Measurements from ENCODE around the gene GCLM. TPM values are rescaled to one million over a fixed set of nuclear protein-coding genes. Genes with fewer than 3 reads are reported as not detected.

GCLM gene
- total and polyA plus RNA-seq, 2 of the 4 experiments (the other 2 are of a cell fraction) = 15.5 to 20.1 TPM

- no peaks in the 10 kb centered on the region for H3K36me3 ChIP-seq (ENCODE audit: control insufficient read depth, insufficient read depth, low read length)
- CTCF ChIA-PET = no interaction called here
- H3K9me1 ChIP-seq (ENCODE audit: insufficient read depth, low read length) = no peaks in the 10 kb centered on the region
- no CpG with 5 or more reads among the region's 1 CpG for WGBS, 2 experiments (ENCODE audit: extremely low coverage in 2 of 2, insufficient read length in 1 of 2)
- dilution Hi-C loops (cut with HindIII; ENCODE audit: low sequenced_read_pairs, unreplicated experiment) = no loop called here
- POLR2A ChIA-PET (ENCODE audit: unreplicated experiment) = no interaction called here
- no peak overlapping the region for H3K56ac ChIP-seq (ENCODE audit: extremely low read depth, insufficient read depth, low read length)
- no peak overlapping the region for H2BK120ac ChIP-seq (ENCODE audit: low read depth, low read length)
- no TSS peak for BruUV-seq (replicated peaks)
- peaks cover 6% of the 10 kb centered on the region for H3K27me3 ChIP-seq (ENCODE audit: control insufficient read depth, insufficient read depth, low read length)
- no peak overlapping the region for H2BK5ac ChIP-seq (ENCODE audit: low read depth, low read length, poor library complexity, severe bottlenecking)
- H3K4me1 ChIP-seq (ENCODE audit: control insufficient read depth, insufficient read depth, low read length) = no peaks in the 10 kb centered on the region
- in situ Hi-C loops (cut with MboI; ENCODE audit: low sequenced_read_pairs) = no loop called here
- H4K20me1 ChIP-seq (ENCODE audit: insufficient read depth, low read length) = no peaks in the 10 kb centered on the region
- no peak overlapping the region for H2AK5ac ChIP-seq (ENCODE audit: low read depth, low read length)
- H3K18ac ChIP-seq (ENCODE audit: low read depth, low read length) = no peak overlapping the region
- no peak overlapping the region for H3K27ac ChIP-seq (ENCODE audit: insufficient read depth, low read length)
- intact Hi-C loops (cut with micrococcal nuclease) = no loop called here
- H4K8ac ChIP-seq (ENCODE audit: low read depth in 2 of 2, low read length in 2 of 2) = no peak overlapping the region
- H2BK15ac ChIP-seq (ENCODE audit: low read depth, low read length) = no peak overlapping the region
- DNase-seq (no peak), ATAC-seq (ENCODE audit: low read depth) (no peak)
- TF ChIP-seq CHD1 (IDR thresholded peaks at IDR 0.05; ENCODE audit: low read depth, low read length) = no peak
- no peak for TF ChIP-seq RCOR1 (IDR thresholded peaks at IDR 0.05; ENCODE audit: insufficient replicate concordance, low read length)
- no peak overlapping the region for H4K5ac ChIP-seq (ENCODE audit: low read depth, low read length)
- H2AFZ ChIP-seq (replicated peaks; ENCODE audit: low read length, poor library complexity) = no peak overlapping the region
- no peak overlapping the region for H2BK20ac ChIP-seq (ENCODE audit: low read depth, low read length)
- H4K91ac ChIP-seq (ENCODE audit: insufficient read depth, low read depth, low read length) = no peak overlapping the region
- H3K79me1 ChIP-seq (ENCODE audit: low read depth in 1 of 2, low read length in 2 of 2) = no peaks in the 10 kb centered on the region
- H3K4me2 ChIP-seq (ENCODE audit: low read depth, low read length) = no peak overlapping the region
- no peak overlapping the region for H3K4me3 ChIP-seq (ENCODE audit: insufficient read depth, low read depth, low read length)
- H3K9me3 ChIP-seq (ENCODE audit: control insufficient read depth, insufficient read depth, low read length) = peaks cover 5% of the 10 kb centered on the region; the same call in 1 of the 2 replicates
- H2AK9ac ChIP-seq (replicated peaks; ENCODE audit: low read depth, low read length, poor library complexity) = no peak overlapping the region
- no peak overlapping the region for H3K23ac ChIP-seq (ENCODE audit: low read depth, low read length)
- no peak overlapping the region for H3K4ac ChIP-seq (ENCODE audit: low read depth, low read length)
- no peak overlapping the region for H3K9ac ChIP-seq (ENCODE audit: low read depth, low read length)
- H3K14ac ChIP-seq (replicated peaks; ENCODE audit: low read depth, low read length) = no peak overlapping the region
Measured at GRCh38 chr1:93938461-93939145, 29.4 kb upstream of the GCLM start.
